Stomach smooth muscle (tissue), 2 donors: ENCODE results near the gene NAGLU.

Experiments
- H3K27ac ChIP-seq: one replicate; pipeline ENCODE4 v1.7.0; 2013; ENCODE audit warnings: mild to moderate bottlenecking, low read length, inconsistent platforms
- H3K27me3 ChIP-seq, 2 donors: one replicate each; pipeline ENCODE4 v1.7.0; 2013; ENCODE audit warnings: low read length in 2 of 2; ENCODE audit not compliant: insufficient read depth in 2 of 2, control insufficient read depth in 1 of 2
- H3K36me3 ChIP-seq, 2 donors: one replicate each; pipeline ENCODE4 v1.7.0; 2013; ENCODE audit warnings: low read length in 2 of 2; ENCODE audit not compliant: control insufficient read depth in 2 of 2, insufficient read depth in 2 of 2
- H3K4me1 ChIP-seq: one replicate; pipeline ENCODE4 v1.7.0; 2013; ENCODE audit warnings: low read length; ENCODE audit not compliant: control insufficient read depth, insufficient read depth
- H3K4me3 ChIP-seq, 2 donors: one replicate each; pipeline ENCODE4 v1.7.0; 2013; ENCODE audit warnings: low read length in 2 of 2
- H3K9ac ChIP-seq, 2 donors: one replicate each; pipeline ENCODE4 v1.7.0; 2013; ENCODE audit warnings: low read length in 2 of 2, mild to moderate bottlenecking in 1 of 2
- H3K9me3 ChIP-seq, 2 donors: one replicate each; pipeline ENCODE4 v1.7.0; 2013; ENCODE audit warnings: low read length in 2 of 2; ENCODE audit not compliant: control insufficient read depth in 2 of 2
- donor health status: healthy.
- donor health status: Pancreatic carcinoma.

The NAGLU gene

DNA sequence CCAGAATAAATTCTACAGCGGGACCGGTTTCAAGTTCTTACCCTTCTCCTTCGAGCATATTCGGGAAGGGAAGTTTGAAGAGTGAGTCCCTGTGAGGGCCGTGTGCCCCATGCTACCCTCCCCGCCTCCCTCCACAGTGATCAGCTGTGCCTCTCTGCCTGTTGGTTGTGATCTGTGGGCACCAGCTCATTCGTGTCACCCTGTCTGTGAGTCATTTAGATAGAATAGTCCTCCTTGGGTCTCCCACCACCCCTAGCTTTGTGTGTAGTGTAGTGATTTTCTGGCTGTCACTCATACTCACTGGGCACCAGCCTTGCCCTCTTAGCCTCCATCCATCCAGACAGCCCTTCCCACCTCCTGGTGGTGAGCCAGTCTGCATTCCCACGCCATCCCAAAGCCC lies 15.0 kb upstream of the NAGLU start:
- H3K9ac ChIP-seq: peak overlapping the region; percentile 61 to 74
- no peaks in the 10 kb centered on the region for H3K27me3 ChIP-seq
- H3K9me3 ChIP-seq: no peaks in the 10 kb centered on the region
- peak overlapping the region; percentile 100 for H3K27ac ChIP-seq
- peaks cover 6% of the 10 kb centered on the region in 2 donors for H3K36me3 ChIP-seq
- peak overlapping the region; percentile 21 to 47 for H3K4me3 ChIP-seq
- H3K4me1 ChIP-seq: peaks cover 78% of the 10 kb centered on the region

- Histone ChIP-seq H3K27me3 (no peaks in the 10 kb centered on the region), H3K36me3 (peaks cover 0 to 2% of the 10 kb centered on the region in 2 donors), H3K4me3 (peak overlapping the region; percentile 21 to 47), H3K9me3 (no peaks in the 10 kb centered on the region), H3K27ac (peak overlapping the region; percentile 100), H3K9ac (peak overlapping the region; percentile 61 to 74), H3K4me1 (peaks cover 74% of the 10 kb centered on the region)
These were observed 14.3 kb upstream of the NAGLU start for GRCh38 chr17:42521666-42522262.

DNA sequence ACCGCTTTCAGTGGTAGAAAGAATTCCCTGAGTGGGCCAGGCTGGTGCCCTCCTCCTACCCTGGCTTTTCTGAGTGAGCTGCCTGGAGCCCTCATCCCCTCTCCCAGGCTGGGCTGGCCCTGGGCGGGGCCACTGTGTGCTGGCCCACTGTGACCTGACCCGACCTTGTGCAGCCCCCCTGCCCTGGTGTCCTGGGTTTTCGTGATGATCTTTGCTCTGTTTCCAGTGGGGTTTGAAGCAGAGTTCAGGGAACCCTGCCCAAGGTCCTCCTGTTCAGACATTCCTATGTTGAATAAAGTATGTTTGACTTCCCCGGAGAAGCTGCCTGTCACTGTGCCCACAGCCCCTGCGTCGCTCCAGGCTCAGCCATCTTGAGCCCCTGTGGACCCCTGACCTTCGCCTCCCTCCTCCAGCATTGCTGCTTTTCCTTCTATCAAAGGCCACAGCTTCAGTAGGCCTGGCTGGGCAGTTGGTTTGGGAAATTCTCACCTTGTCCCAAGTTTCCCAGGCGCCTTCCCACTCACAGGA lies 13.7 kb upstream of the NAGLU start:
- H3K27ac ChIP-seq: peak overlapping the region; percentile 100
- no peaks in the 10 kb centered on the region for H3K27me3 ChIP-seq

GRCh38 chr17:42522798-42523278 lies 13.2 kb upstream of the NAGLU start:
- H3K9me3 ChIP-seq: no peaks in the 10 kb centered on the region
- H3K27ac ChIP-seq: peak overlapping the region; percentile 100
- H3K27me3 ChIP-seq: no peaks in the 10 kb centered on the region
- H3K36me3 ChIP-seq: peaks cover 0 to 2% of the 10 kb centered on the region in 2 donors
- H3K9ac ChIP-seq: peak overlapping the region; percentile 61 to 74
- peak overlapping the region in 1 of 2 donors; percentile 47 for H3K4me3 ChIP-seq
- peaks cover 72% of the 10 kb centered on the region for H3K4me1 ChIP-seq

More for the DNA sequence above, 13.7 kb upstream of the NAGLU start:
- H3K9me3 ChIP-seq: no peaks in the 10 kb centered on the region
- peak overlapping the region in 1 of 2 donors; percentile 47 for H3K4me3 ChIP-seq
- H3K9ac ChIP-seq: peak overlapping the region; percentile 61 to 74
- peaks cover 74% of the 10 kb centered on the region for H3K4me1 ChIP-seq
- peaks cover 0 to 2% of the 10 kb centered on the region in 2 donors for H3K36me3 ChIP-seq

DNA sequence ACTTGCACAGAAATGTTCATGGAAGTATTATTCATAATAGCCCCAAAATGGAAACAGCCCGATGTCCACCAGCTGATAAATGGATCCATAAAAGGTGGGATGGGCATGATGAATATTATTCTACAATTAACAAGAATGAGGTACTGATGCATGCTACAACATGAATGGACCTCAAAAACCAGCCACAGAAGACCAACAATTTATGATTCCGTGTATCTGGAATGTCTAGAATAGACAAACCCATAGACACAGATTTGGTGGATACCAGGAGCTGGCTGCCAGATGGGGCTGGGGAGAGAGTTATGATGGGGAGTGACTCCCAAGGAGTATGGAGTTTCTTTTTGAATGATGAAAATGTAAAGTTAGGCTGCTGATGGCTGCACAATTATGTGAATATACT lies 10.8 kb upstream of the NAGLU start:
- Histone ChIP-seq H3K27ac (no peak overlapping the region), H3K4me3 (no peak overlapping the region), H3K27me3 (no peaks in the 10 kb centered on the region), H3K9me3 (no peaks in the 10 kb centered on the region), H3K36me3 (peaks cover 0 to 2% of the 10 kb centered on the region in 2 donors), H3K4me1 (peaks cover 51% of the 10 kb centered on the region), H3K9ac (no peak overlapping the region)

DNA sequence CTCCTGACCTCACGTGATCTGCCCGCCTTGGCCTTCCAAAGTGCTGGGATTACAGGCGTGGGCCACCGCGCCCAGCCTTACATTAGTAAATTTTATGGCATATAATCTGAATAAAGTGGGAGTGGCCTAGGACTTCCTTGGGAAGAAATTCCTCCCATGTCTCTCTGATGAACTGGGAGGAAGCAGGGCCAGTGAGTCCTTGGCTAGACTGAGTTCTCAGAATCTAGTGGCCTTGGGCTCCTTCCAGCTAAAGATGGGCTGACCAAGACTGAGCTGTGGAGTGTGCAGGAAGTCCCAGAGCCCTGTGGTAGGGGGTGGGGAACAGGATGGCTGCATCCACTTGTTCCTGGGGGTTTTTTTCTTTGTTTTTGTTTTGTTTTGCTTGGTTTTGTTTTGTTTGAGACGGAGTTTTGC lies 10.0 kb upstream of the NAGLU start:
- H3K4me3 ChIP-seq: no peak overlapping the region
- no peaks in the 10 kb centered on the region for H3K27me3 ChIP-seq
- peaks cover 50% of the 10 kb centered on the region for H3K4me1 ChIP-seq
- H3K9me3 ChIP-seq: no peaks in the 10 kb centered on the region
- H3K36me3 ChIP-seq: peaks cover 0 to 2% of the 10 kb centered on the region in 2 donors
- H3K9ac ChIP-seq: no peak overlapping the region
- no peak overlapping the region for H3K27ac ChIP-seq

DNA sequence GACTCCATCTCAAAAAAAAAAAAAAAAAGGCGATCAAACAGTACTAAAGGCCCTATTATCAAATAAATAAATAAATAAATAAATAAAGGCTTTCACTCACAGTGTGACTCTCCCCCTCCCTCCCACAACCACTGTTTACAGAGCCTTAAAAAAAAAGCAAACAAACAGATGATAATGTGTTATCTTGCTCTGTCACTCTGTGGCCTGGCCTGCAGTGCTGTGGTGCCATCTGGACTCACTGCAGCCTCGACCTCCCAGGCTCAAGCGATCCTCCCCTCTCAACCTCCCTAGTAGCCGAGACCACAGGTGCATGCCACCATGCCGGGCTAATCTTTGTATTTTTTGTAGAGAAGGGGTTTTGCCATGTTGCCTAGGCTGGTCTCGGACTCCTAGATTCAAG lies 8.1 kb upstream of the NAGLU start:
- Histone ChIP-seq H3K36me3 (no peaks in the 10 kb centered on the region), H3K27me3 (no peaks in the 10 kb centered on the region), H3K27ac (no peak overlapping the region), H3K9ac (no peak overlapping the region), H3K4me3 (no peak overlapping the region), H3K4me1 (peaks cover 40% of the 10 kb centered on the region), H3K9me3 (no peaks in the 10 kb centered on the region)

GRCh38 chr17:42529061-42529460 lies 7.0 kb upstream of the NAGLU start:
- H3K9me3 ChIP-seq: no peaks in the 10 kb centered on the region
- H3K4me3 ChIP-seq: no peak overlapping the region

GRCh38 chr17:42530952-42531454 lies 5.0 kb upstream of the NAGLU start:
- H3K27me3 ChIP-seq: no peaks in the 10 kb centered on the region
- peaks cover 40% of the 10 kb centered on the region for H3K4me1 ChIP-seq
- no peak overlapping the region for H3K4me3 ChIP-seq
- no peaks in the 10 kb centered on the region for H3K9me3 ChIP-seq
- peak overlapping the region; percentile 70 for H3K27ac ChIP-seq
- H3K9ac ChIP-seq: no peak overlapping the region
- H3K36me3 ChIP-seq: no peaks in the 10 kb centered on the region

More at GRCh38 chr17:42529061-42529460, 7.0 kb upstream of the NAGLU start:
- Histone ChIP-seq H3K36me3 (no peaks in the 10 kb centered on the region), H3K4me1 (peaks cover 36% of the 10 kb centered on the region), H3K27ac (no peak overlapping the region), H3K9ac (no peak overlapping the region), H3K27me3 (no peaks in the 10 kb centered on the region)

GRCh38 chr17:42531455-42532354 lies 4.3 kb upstream of the NAGLU start:
- Histone ChIP-seq H3K9me3 (no peaks in the 10 kb centered on the region), H3K4me1 (peaks cover 40% of the 10 kb centered on the region), H3K9ac (peak overlapping the region; percentile 61 to 64)

More at GRCh38 chr17:42531455-42532354, 4.3 kb upstream of the NAGLU start:
- Histone ChIP-seq H3K27me3 (no peaks in the 10 kb centered on the region), H3K36me3 (no peaks in the 10 kb centered on the region), H3K4me3 (peak overlapping the region; percentile 46 to 74), H3K27ac (peak overlapping the region; percentile 70)
